GM23248 (cell line): ENCODE results near the gene DROSHA.

Experiments used
- EZH2 ChIP-seq: fragments of 200-600 bp; sonication (generic); IDR thresholded peaks from 2 replicates; pipeline ENCODE4 v1.6.1; 2018; ENCODE audit warnings: antibody characterized with exemption, mild to moderate bottlenecking; ENCODE audit not compliant: insufficient read depth, poor library complexity, severe bottlenecking
- EZH2phosphoT487 ChIP-seq: fragments of 200-600 bp; sonication (generic); IDR thresholded peaks from 2 replicates; pipeline ENCODE4 v1.6.1; 2018; ENCODE audit warnings: antibody characterized with exemption, moderate library complexity, mild to moderate bottlenecking, low read depth; ENCODE audit not compliant: insufficient read depth

DNA sequence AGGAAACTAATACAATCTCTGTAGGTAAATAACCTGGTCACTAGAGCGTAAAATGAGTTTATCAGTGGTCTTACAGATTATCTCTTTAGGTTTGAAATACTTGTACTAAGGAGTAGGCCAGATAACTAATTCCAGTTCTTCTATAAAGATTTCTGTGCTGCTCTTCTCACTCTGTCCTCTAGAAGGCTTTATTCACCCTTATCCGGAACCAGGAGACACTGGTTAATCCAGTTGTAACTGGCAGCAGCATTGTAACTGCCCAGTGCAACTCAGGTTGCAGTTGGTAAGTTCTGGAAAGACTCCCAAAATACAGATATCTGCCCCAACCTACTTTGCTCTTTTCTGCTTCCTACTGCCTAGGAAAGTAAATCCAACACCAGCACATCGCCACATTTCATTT is 20.0 kb upstream of the DROSHA start:
- no peak for TF ChIP-seq EZH2phosphoT487
- no peak for TF ChIP-seq EZH2
